SK-N-MC (cell line): ENCODE data around the gene GRIA4.
"Not testable (repeated sequence)": the region's sequence is repeated elsewhere in the genome, so short reads cannot be mapped to it uniquely, and the experiment has no call there.

ENCODE experiments used
- DNase-seq: peaks from one replicate; pipeline ENCODE4 v3.0.0-alpha.2; 2011; ENCODE audit warnings: low read depth, low spot score
- H3K27ac ChIP-seq: fragments of 200-600 bp; sonication (generic); 2 replicates; pipeline ENCODE4 v1.5.1; 2016; ENCODE audit warnings: mixed run types
- H3K36me3 ChIP-seq: fragments of 200-600 bp; sonication (generic); 2 replicates; pipeline ENCODE4 v1.6.1; 2017; ENCODE audit warnings: antibody characterized with exemption, low read length, mixed read lengths; ENCODE audit not compliant: insufficient read depth
- H3K4me3 ChIP-seq: fragments of 200-600 bp; sonication (generic); 2 replicates; pipeline ENCODE4 v1.5.1; 2016
- H3K9ac ChIP-seq: fragments of 200-600 bp; sonication (generic); 2 replicates; pipeline ENCODE4 v1.8.0; 2017; ENCODE audit warnings: mixed run types, mixed read lengths; ENCODE audit not compliant: insufficient read length
- H3K9me3 ChIP-seq: fragments of 200-600 bp; sonication (generic); 2 replicates; pipeline ENCODE4 v1.6.1; 2017; ENCODE audit warnings: low read depth, mild to moderate bottlenecking, antibody characterized with exemption, low read length, moderate library complexity, mixed read lengths
- EZH2 ChIP-seq: fragments of 200-600 bp; sonication (generic); IDR thresholded peaks from one replicate; pipeline ENCODE4 v1.6.1; 2017; ENCODE audit warnings: antibody characterized with exemption
- FOXP2 ChIP-seq: optimal IDR thresholded peaks from 2 replicates; pipeline ENCODE3; 2011; ENCODE audit warnings: mild to moderate bottlenecking, moderate library complexity; ENCODE audit not compliant: insufficient read depth; ENCODE audit errors: extremely low read length, control extremely low read depth
- POLR2AphosphoS5 ChIP-seq: IDR thresholded peaks from 2 replicates; pipeline ENCODE4 v1.6.1; 2012; ENCODE audit warnings: mild to moderate bottlenecking, low read depth, low read length, borderline replicate concordance

The GRIA4 gene

DNA sequence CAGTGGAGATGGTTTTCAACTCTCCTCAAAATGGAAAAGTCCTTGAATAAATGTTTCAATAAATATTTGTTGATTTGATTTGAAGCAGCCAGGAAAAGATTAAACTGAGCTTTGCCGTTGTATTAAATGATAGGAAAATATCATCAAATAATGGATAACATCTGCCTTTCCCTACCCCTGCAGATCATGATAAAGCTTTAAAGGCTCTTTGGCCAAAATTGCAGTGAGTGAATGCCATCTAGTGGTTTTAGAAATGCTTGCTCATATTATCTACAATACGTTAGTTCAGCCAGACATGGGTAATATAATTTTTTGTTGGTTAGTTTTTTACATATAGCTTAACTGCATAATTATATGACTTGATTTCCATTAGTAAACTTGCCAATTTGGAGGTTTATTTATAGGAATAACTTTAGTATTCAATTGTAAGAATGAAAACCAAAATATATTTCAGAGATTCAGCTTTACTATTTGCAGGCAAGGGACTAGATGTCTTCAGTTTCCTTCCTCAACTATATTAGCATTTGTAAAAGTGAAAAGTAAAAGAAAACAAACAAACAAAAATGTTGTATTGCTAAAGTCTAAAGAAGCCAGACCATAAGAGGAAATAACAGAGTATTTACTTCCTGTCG is 253.0 kb downstream of the GRIA4 start:
- TF ChIP-seq FOXP2 (no peak), EZH2 (no peak), POLR2AphosphoS5 (no peak)
- Histone ChIP-seq H3K9me3 (no peaks in the 10 kb centered on the region), H3K4me3 (no peak overlapping the region), H3K27ac (no peak overlapping the region), H3K36me3 (no peaks in the 10 kb centered on the region), H3K9ac (no peak overlapping the region)
- DNase-seq = peak; percentile 80

DNA sequence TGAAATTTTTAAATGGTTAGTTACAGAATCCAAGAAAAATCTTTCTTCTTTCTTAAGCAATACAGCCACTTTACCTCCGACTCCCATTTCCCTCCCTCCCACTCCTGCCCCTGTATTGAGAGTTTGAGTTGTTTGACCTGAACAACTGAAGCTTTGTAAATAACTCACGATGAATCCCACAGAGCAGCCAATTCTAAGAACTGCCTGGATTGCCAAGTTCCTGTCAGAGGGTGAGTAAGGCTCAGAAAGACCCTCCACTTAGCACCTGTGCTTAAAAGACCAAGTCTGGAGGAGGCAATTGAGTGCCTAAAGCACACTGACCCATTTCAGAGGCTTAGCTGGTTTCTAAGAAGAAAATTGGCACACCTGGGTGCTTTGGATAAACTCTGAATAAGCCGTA is 253.7 kb downstream of the GRIA4 start:
- Histone ChIP-seq H3K36me3 (no peaks in the 10 kb centered on the region), H3K27ac (no peak overlapping the region)

DNA sequence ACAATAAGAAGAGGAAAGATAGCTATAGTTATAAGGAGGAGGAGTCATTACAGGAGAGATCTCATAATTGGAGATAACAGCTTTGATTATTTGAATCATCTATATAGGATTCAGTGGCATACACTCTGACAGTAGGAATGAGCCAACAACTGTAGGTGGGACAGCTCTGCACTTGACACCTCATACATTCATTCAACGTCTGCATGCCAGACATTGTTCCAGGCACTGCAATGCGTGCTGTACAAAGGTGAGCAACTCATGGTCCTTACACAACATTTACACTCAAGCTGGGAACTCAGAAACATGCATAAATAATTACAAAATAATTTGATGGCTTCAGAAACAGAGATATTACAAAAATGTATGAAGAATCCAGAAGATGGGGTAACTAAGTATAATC is 257.9 kb downstream of the GRIA4 start:
- no peak overlapping the region for H3K4me3 ChIP-seq
- H3K9ac ChIP-seq = no peak overlapping the region
- H3K27ac ChIP-seq = no peak overlapping the region
- no peaks in the 10 kb centered on the region for H3K36me3 ChIP-seq
- no peak for DNase-seq
- no peaks in the 10 kb centered on the region for H3K9me3 ChIP-seq
- no peak for TF ChIP-seq EZH2
- TF ChIP-seq FOXP2 = no peak
- no peak for TF ChIP-seq POLR2AphosphoS5

More for the DNA sequence above, 253.7 kb downstream of the GRIA4 start:
- no peak for DNase-seq
- no peaks in the 10 kb centered on the region for H3K9me3 ChIP-seq
- H3K9ac ChIP-seq = no peak overlapping the region
- TF ChIP-seq EZH2 (no peak), FOXP2 (no peak), POLR2AphosphoS5 (no peak)
- no peak overlapping the region for H3K4me3 ChIP-seq

DNA sequence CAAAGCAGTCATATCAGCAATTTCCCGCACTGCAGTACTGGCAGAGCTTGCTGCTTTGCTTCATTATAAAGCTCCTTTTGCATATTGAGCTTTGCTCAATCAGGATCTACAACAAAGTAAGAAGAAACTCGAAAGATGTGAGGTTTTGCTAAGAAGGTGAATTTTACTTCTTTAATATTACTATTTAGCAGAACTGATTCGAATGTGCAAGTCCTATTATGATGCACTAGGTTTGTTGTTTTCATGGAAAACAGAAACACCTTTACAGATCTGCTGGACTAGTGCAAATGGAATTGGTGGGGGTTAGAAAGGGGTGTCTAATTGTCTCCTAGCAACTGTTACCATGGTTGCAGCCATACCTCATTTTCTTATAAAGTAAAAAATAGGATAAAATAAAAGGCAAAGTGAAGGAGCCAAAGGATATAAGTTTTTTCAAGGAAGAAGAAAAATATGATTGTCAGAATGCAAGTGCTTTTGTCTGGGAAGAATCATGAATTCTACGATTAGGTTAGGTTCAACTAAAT is 259.0 kb downstream of the GRIA4 start:
- no peak overlapping the region for H3K9ac ChIP-seq
- no peaks in the 10 kb centered on the region for H3K9me3 ChIP-seq
- no peak overlapping the region for H3K27ac ChIP-seq
- no peak overlapping the region for H3K4me3 ChIP-seq
- DNase-seq = no peak
- TF ChIP-seq POLR2AphosphoS5 (no peak), EZH2 (no peak), FOXP2 (no peak)
- no peaks in the 10 kb centered on the region for H3K36me3 ChIP-seq

DNA sequence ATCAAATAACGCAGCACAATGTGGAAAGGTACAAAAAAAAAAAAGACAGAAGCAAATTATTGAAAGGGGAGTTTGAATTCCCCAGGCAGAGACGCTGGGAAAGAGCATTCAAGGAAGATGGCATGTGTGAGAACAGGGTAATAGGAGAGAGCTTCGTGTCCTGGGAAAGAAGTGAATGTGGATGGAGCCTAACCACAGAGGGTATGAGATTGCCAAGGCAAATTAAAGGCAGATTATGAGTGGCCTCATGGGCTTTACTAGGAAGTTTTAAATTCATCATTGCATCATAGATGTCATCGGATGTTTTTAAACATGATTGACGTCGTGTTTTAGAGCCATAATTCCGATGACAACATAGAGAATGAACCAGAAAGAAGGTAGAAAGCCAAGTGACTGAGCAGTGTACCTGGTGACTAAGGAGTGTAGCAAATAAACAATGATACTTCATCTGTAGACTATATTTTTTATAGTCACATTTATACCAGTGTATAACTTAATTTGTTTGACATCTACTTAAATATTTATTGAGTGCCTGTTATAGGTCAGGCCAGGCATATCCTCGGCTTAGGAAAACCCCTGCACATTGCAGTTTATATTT is 260.7 kb downstream of the GRIA4 start:
- no peak for DNase-seq
- TF ChIP-seq FOXP2 (no peak), POLR2AphosphoS5 (no peak), EZH2 (no peak)
- Histone ChIP-seq H3K36me3 (no peaks in the 10 kb centered on the region), H3K4me3 (no peak overlapping the region), H3K9ac (no peak overlapping the region), H3K9me3 (no peaks in the 10 kb centered on the region), H3K27ac (no peak overlapping the region)

DNA sequence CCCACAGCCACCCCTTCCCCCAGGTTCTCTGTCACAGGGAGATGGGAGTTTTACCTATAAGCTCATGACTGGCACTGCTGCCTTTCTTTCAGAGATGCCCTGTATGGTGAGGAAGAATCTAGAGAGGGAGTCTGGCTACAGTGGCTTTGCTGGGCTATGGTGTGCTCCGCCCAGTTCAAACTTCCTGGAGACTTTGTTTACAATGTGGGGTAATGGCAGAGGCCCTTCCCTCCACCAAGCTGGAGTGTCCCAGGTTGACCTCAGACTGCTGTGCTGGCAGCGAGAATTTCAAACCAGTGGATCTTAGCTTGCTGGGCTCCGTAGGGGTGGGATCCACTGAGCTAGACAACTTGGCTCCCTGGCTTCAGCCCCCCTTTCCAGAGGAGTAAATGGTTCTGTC is 268.6 kb downstream of the GRIA4 start:
- Histone ChIP-seq H3K9me3 (no peaks in the 10 kb centered on the region), H3K9ac (no peak overlapping the region), H3K36me3 (no peaks in the 10 kb centered on the region), H3K27ac (no peak overlapping the region), H3K4me3 (no peak overlapping the region)
- DNase-seq = no peak
- TF ChIP-seq EZH2 (no peak), FOXP2 (no peak), POLR2AphosphoS5 (no peak)

DNA sequence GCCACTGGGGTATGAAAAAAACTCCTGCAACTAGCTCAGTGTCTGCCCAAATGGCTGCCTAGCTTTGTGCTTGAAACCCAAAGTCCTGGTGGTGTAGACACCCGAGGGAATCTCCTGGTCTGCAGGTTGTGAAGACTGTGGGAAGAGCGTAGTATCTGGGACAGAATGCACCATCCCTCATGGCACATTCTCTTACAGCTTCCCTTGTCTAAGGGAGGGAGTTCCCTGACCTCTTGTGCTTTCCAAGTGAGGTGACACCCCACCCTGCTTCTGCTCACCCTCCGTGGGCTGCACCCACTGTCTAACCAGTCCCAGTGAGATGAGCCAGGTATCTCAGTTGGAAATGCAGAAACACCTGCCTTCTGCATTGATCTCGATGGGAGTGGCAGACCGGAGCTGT is 269.1 kb downstream of the GRIA4 start:
- H3K27ac ChIP-seq, H3K9ac ChIP-seq, H3K4me3 ChIP-seq, H3K36me3 ChIP-seq, DNase-seq, H3K9me3 ChIP-seq: not testable (repeated sequence)

DNA sequence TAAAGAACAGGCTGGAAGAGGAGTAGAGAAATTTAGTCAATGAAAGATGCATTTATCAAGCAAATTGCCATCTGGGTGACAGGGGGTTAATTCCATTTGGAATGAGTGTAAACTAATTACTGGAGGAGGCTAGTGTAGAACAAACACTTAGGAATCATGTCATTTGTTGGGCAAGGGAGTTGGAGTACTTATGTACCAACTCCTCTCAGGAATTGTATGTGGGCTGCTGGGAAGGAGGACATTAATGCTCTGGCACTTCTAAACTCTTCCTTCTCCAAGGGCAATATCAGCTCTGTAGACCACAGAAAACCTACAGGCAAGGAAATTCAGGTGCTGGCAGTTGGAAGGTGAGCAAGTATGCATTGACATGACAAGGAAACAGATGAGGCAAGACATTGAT is 271.2 kb downstream of the GRIA4 start:
- no peak overlapping the region for H3K27ac ChIP-seq
- H3K9me3 ChIP-seq = no peaks in the 10 kb centered on the region
- H3K4me3 ChIP-seq = no peak overlapping the region
- H3K36me3 ChIP-seq = no peaks in the 10 kb centered on the region
- no peak for DNase-seq
- TF ChIP-seq FOXP2 (no peak), POLR2AphosphoS5 (no peak), EZH2 (no peak)
- H3K9ac ChIP-seq = no peak overlapping the region

DNA sequence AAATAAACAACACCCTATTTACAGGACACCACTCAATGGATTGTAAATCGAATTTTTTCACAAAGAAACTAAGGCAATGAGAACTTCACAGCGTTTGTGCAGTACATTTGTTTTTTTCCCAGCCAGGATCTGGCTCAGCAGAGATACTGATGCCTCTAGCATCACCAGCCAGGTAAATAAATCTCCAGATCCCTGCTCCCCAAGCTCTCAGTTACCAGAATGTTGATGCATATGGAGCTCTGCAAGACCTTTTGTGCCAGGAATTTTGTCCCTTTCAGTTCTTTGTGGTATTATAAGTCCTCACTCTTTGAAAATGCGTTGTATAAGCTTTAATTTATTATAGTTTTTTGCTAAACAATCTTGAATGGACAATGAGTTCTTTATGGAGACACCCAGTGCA is 274.6 kb downstream of the GRIA4 start:
- no peak overlapping the region for H3K27ac ChIP-seq
- H3K9ac ChIP-seq = no peak overlapping the region
- no peak for DNase-seq
- H3K9me3 ChIP-seq = no peaks in the 10 kb centered on the region
- H3K36me3 ChIP-seq = no peaks in the 10 kb centered on the region
- no peak overlapping the region for H3K4me3 ChIP-seq
- no peak for TF ChIP-seq EZH2
- TF ChIP-seq POLR2AphosphoS5 = no peak
- TF ChIP-seq FOXP2 = no peak
